GM12878 (cell line): ENCODE data around the gene TMEM255B.

Source experiments
- ATF2 ChIP-seq: IDR thresholded peaks from 2 replicates; pipeline ENCODE4 v1.6.1; 2012; ENCODE audit warnings: low read length, inconsistent platforms
- CEBPZ ChIP-seq: fragments of 150-350 bp; IDR thresholded peaks from 2 replicates; pipeline ENCODE4 v1.6.1; 2016; ENCODE audit warnings: low read depth, low read length
- CTCF ChIP-seq, 3 experiments: IDR thresholded peaks in 2 of 3; conservative IDR thresholded peaks in 1 of 3; 2 replicates each; pipeline ENCODE4 v1.5.1; 2011; ENCODE audit warnings: low read depth in 3 of 3, low read length in 3 of 3, mild to moderate bottlenecking in 3 of 3, control low read depth in 2 of 3, moderate library complexity in 2 of 3, inconsistent platforms in 1 of 3, mixed read lengths in 1 of 3; ENCODE audit not compliant: control insufficient read depth in 2 of 3, insufficient read depth in 1 of 3; ENCODE audit errors: extremely low read depth in 1 of 3
- EP300 ChIP-seq, 2 experiments: fragments of 150-350 bp in 1 of 2; IDR thresholded peaks; 2 replicates each; pipeline ENCODE4 v1.6.1; 2011 to 2012; ENCODE audit warnings: low read depth in 2 of 2, low read length in 2 of 2, borderline replicate concordance in 1 of 2, improper control_type of control experiment in 1 of 2, inconsistent platforms in 1 of 2; ENCODE audit not compliant: control insufficient read depth in 1 of 2
- EZH2 ChIP-seq: IDR thresholded peaks from 2 replicates; pipeline ENCODE4 v1.6.1; 2012; ENCODE audit warnings: low read depth, mild to moderate bottlenecking, control low read depth, inconsistent platforms, low read length, borderline replicate concordance; ENCODE audit not compliant: control insufficient read depth
- JUNB ChIP-seq: IDR thresholded peaks from 2 replicates; pipeline ENCODE4 v1.6.1; 2016; ENCODE audit warnings: antibody characterized with exemption, mild to moderate bottlenecking
- POLR2A ChIP-seq: IDR thresholded peaks from 2 replicates; pipeline ENCODE4 v1.6.1; 2011; ENCODE audit warnings: low read depth, mild to moderate bottlenecking, low read length
- RFX5 ChIP-seq: IDR thresholded peaks from 2 replicates; pipeline ENCODE4 v1.6.1; 2011; ENCODE audit warnings: low read depth, low read length, improper control_type of control experiment
- SREBF2 ChIP-seq: IDR thresholded peaks from 2 replicates; pipeline ENCODE4 v1.6.1; 2012; ENCODE audit warnings: mild to moderate bottlenecking, low read length
- SRF ChIP-seq, 2 experiments: IDR thresholded peaks; 2 replicates each; pipeline ENCODE4 v1.6.1; 2011; ENCODE audit warnings: low read depth in 2 of 2, low read length in 2 of 2, mild to moderate bottlenecking in 1 of 2, moderate library complexity in 1 of 2
- TAF1 ChIP-seq: IDR thresholded peaks from 2 replicates; pipeline ENCODE4 v1.6.1; 2011; ENCODE audit warnings: mild to moderate bottlenecking, low read depth, low read length, borderline replicate concordance
- TCF12 ChIP-seq: IDR thresholded peaks from 2 replicates; pipeline ENCODE4 v1.6.1; 2011; ENCODE audit warnings: low read depth, mild to moderate bottlenecking, low read length
- YY1 ChIP-seq: IDR thresholded peaks from 2 replicates; pipeline ENCODE4 v1.6.1; 2011; ENCODE audit warnings: low read depth, mild to moderate bottlenecking, low read length

- TF ChIP-seq SRF (IDR thresholded peaks at IDR 0.05; ENCODE audit: low read depth in 2 of 2, low read length in 2 of 2): no peak
- TF ChIP-seq ATF2: no peak
- TF ChIP-seq TAF1: no peak
- TF ChIP-seq CEBPZ: no peak
- no peak for TF ChIP-seq TCF12
- no peak for TF ChIP-seq CTCF (IDR thresholded peaks at IDR 0.05 in 2 of 3, conservative IDR thresholded peaks at IDR 0.05 in 1 of 3; ENCODE audit: control insufficient read depth in 2 of 3, extremely low read depth in 1 of 3, insufficient read depth in 1 of 3, low read depth in 3 of 3, low read length in 3 of 3)
- TF ChIP-seq EP300 (IDR thresholded peaks at IDR 0.05; ENCODE audit: borderline replicate concordance in 1 of 2, control insufficient read depth in 1 of 2, low read depth in 2 of 2, low read length in 2 of 2): no peak
- no peak for TF ChIP-seq YY1
- no peak for TF ChIP-seq SREBF2
- TF ChIP-seq JUNB: no peak
- TF ChIP-seq RFX5: no peak
- TF ChIP-seq POLR2A: no peak
- no peak for TF ChIP-seq EZH2
Measured at GRCh38 chr13:113771709-113772331, 12.8 kb downstream of the TMEM255B start.
